IMR-90 (cell line): Measurements from ENCODE around the gene ZNF514. TPM values are rescaled to one million over a fixed set of nuclear protein-coding genes. Genes with fewer than 3 reads are reported as not detected.
A peak's percentile ranks its signal among the peaks of the same experiment; 100 is the strongest.

Source experiments
- ATAC-seq: fragments of 200-7000 bp; cut with Tn5 transposase; 2 replicates; pipeline ENCODE4 v1.9.1; 2020; ENCODE audit warnings: low read depth, mild to moderate bottlenecking, moderate library complexity
- BruUV-seq: library from RNA; stranded (reverse); fragments of 400-500 nt; replicated peaks from 2 replicates; lab custom pipeline; 2021; lab: Mats Ljungman, UMichigan
- CTCF ChIA-PET: fragments of 300-600 bp; formaldehyde crosslinking; extraction: SDS; loops from one replicate; lab custom pipeline; 2021; ENCODE audit warnings: antibody characterized with exemption; lab: Yijun Ruan, JAX
- POLR2A ChIA-PET: fragments of 300-600 bp; sonication (Branson Sonifier 250); formaldehyde crosslinking; loops from one replicate; lab custom pipeline; 2022; ENCODE audit warnings: antibody characterized with exemption; ENCODE audit not compliant: unreplicated experiment; lab: Charles Lee
- DNase-seq: peaks from one replicate; pipeline ENCODE4 v3.0.0; 2013
- H2AFZ ChIP-seq: replicated peaks from 2 replicates; pipeline ENCODE3; 2013; ENCODE audit warnings: low read length, mild to moderate bottlenecking; ENCODE audit not compliant: poor library complexity
- H2AK5ac ChIP-seq: 2 replicates; pipeline ENCODE4 v1.6.1; 2013; ENCODE audit warnings: low read depth, low read length, inconsistent platforms
- H2AK9ac ChIP-seq: replicated peaks from 2 replicates; pipeline ENCODE3; 2013; ENCODE audit warnings: mild to moderate bottlenecking, low read depth, low read length, moderate library complexity; ENCODE audit not compliant: poor library complexity
- H2BK120ac ChIP-seq: 2 replicates; pipeline ENCODE4 v1.6.1; 2013; ENCODE audit warnings: low read depth, low read length, inconsistent platforms
- H2BK15ac ChIP-seq: 3 replicates; pipeline ENCODE4 v1.6.1; 2013; ENCODE audit warnings: low read depth, low read length, inconsistent platforms
- H2BK20ac ChIP-seq: 2 replicates; pipeline ENCODE4 v1.6.1; 2013; ENCODE audit warnings: low read depth, mild to moderate bottlenecking, inconsistent platforms, low read length, moderate library complexity
- H2BK5ac ChIP-seq: 2 replicates; pipeline ENCODE4 v1.6.1; 2013; ENCODE audit warnings: mild to moderate bottlenecking, low read depth, low read length, inconsistent platforms; ENCODE audit not compliant: poor library complexity, severe bottlenecking
- H3K14ac ChIP-seq: replicated peaks from 2 replicates; pipeline ENCODE4 v1.6.1; 2013; ENCODE audit warnings: low read depth, low read length, inconsistent platforms
- H3K18ac ChIP-seq: 2 replicates; pipeline ENCODE4 v1.6.1; 2013; ENCODE audit warnings: low read depth, low read length, control low read depth
- H3K23ac ChIP-seq: 2 replicates; pipeline ENCODE4 v1.6.1; 2013; ENCODE audit warnings: low read depth, low read length, inconsistent platforms
- H3K27ac ChIP-seq: 2 replicates; pipeline ENCODE4 v1.5.1; 2013; ENCODE audit warnings: mild to moderate bottlenecking, control low read depth, low read length; ENCODE audit not compliant: insufficient read depth
- H3K27me3 ChIP-seq: 2 replicates; pipeline ENCODE4 v1.6.1; 2013; ENCODE audit warnings: low read length; ENCODE audit not compliant: control insufficient read depth, insufficient read depth
- H3K36me3 ChIP-seq: 2 replicates; pipeline ENCODE4 v1.6.1; 2013; ENCODE audit warnings: low read length, mixed read lengths; ENCODE audit not compliant: control insufficient read depth, insufficient read depth
- H3K4ac ChIP-seq: 2 replicates; pipeline ENCODE4 v1.6.1; 2013; ENCODE audit warnings: low read depth, low read length, inconsistent platforms
- H3K4me1 ChIP-seq: 2 replicates; pipeline ENCODE4 v1.6.1; 2013; ENCODE audit warnings: low read length, mixed read lengths; ENCODE audit not compliant: control insufficient read depth, insufficient read depth
- H3K4me2 ChIP-seq: 2 replicates; pipeline ENCODE4 v1.6.1; 2013; ENCODE audit warnings: low read depth, mild to moderate bottlenecking, control low read depth, low read length, moderate library complexity
- H3K4me3 ChIP-seq: 2 replicates; pipeline ENCODE4 v1.5.1; 2013; ENCODE audit warnings: low read depth, mild to moderate bottlenecking, control low read depth, low read length, moderate library complexity; ENCODE audit not compliant: insufficient read depth
- H3K56ac ChIP-seq: 2 replicates; pipeline ENCODE4 v1.6.1; 2013; ENCODE audit warnings: low read length, inconsistent platforms; ENCODE audit not compliant: insufficient read depth; ENCODE audit errors: extremely low read depth
- H3K79me1 ChIP-seq, 2 experiments: 2 replicates each; pipeline ENCODE4 v1.6.1; 2013; ENCODE audit warnings: low read length in 2 of 2, inconsistent platforms in 1 of 2, low read depth in 1 of 2
- H3K9ac ChIP-seq: 2 replicates; pipeline ENCODE4 v1.6.1; 2013; ENCODE audit warnings: low read depth, low read length, control low read depth
- H3K9me1 ChIP-seq: 2 replicates; pipeline ENCODE4 v1.6.1; 2013; ENCODE audit warnings: low read length, inconsistent platforms; ENCODE audit not compliant: insufficient read depth
- H3K9me3 ChIP-seq: 2 replicates; pipeline ENCODE4 v1.6.1; 2013; ENCODE audit warnings: low read length; ENCODE audit not compliant: control insufficient read depth, insufficient read depth
- H4K20me1 ChIP-seq: 2 replicates; pipeline ENCODE4 v1.6.1; 2013; ENCODE audit warnings: low read length, inconsistent platforms; ENCODE audit not compliant: insufficient read depth
- H4K5ac ChIP-seq: 2 replicates; pipeline ENCODE4 v1.6.1; 2013; ENCODE audit warnings: mild to moderate bottlenecking, low read depth, low read length, control low read depth
- H4K8ac ChIP-seq, 2 experiments: 2 replicates each; pipeline ENCODE4 v1.6.1; 2013; ENCODE audit warnings: low read depth in 2 of 2, low read length in 2 of 2, control low read depth in 1 of 2, inconsistent platforms in 1 of 2
- H4K91ac ChIP-seq: 2 replicates; pipeline ENCODE4 v1.6.1; 2013; ENCODE audit warnings: low read depth, low read length, inconsistent platforms; ENCODE audit not compliant: insufficient read depth
- CEBPB ChIP-seq: IDR thresholded peaks from 2 replicates; pipeline ENCODE4 v1.6.1; 2012; ENCODE audit warnings: low read depth, low read length, improper control_type of control experiment
- WGBS, 2 experiments: methylation state at CpG; one replicate each; pipeline versions ENCODE4 v1.1.5 to v1.1.7; 2013; ENCODE audit warnings: missing lambda C conversion rate in 2 of 2; ENCODE audit not compliant: insufficient read length in 1 of 2; ENCODE audit errors: extremely low coverage in 2 of 2; 5-methylcytosine and 5-hydroxymethylcytosine counted together
- dilution Hi-C: fragments of 300-500 bp; cut with HindIII; formaldehyde crosslinking; loops from one replicate; pipeline ENCODE4 v1.14.3; 2018; ENCODE audit warnings: low sequenced_read_pairs; ENCODE audit not compliant: unreplicated experiment
- in situ Hi-C: fragments of 300-500 bp; cut with MboI; formaldehyde crosslinking; loops from 3 replicates; pipeline ENCODE4 v1.14.3; 2019; ENCODE audit warnings: low sequenced_read_pairs, inconsistent platforms, mixed read lengths
- intact Hi-C: fragments of 100-400 bp; cut with micrococcal nuclease; formaldehyde crosslinking; loops from 2 replicates; pipeline ENCODE4 v1.10.0; 2022
- polyA plus RNA-seq, 3 experiments: library from polyadenylated mRNA; depleted of rRNA; stranded (reverse); fragments of >200 nt; gene quantifications; 2 replicates each; pipeline ENCODE4 v1.2.3, GENCODE V29; 2012; ENCODE audit warnings: low replicate concordance in 1 of 3
- total RNA-seq: library from RNA; depleted of rRNA; stranded (reverse); fragments of >200 nt; gene quantifications from 2 replicates; pipeline ENCODE4 v1.2.3, GENCODE V29; 2012
- TF ChIP-seq, protein P1 (sequence below): conservative IDR thresholded peaks from 2 replicates; pipeline ENCODE4 v1.5.1; 2012; ENCODE audit warnings: mild to moderate bottlenecking, low read depth, low read length, improper control_type of control experiment

The ZNF514 gene
- total and polyA plus RNA-seq, 2 of the 4 experiments (the other 2 are of a cell fraction), result 5.3 to 6.5 TPM

DNA sequence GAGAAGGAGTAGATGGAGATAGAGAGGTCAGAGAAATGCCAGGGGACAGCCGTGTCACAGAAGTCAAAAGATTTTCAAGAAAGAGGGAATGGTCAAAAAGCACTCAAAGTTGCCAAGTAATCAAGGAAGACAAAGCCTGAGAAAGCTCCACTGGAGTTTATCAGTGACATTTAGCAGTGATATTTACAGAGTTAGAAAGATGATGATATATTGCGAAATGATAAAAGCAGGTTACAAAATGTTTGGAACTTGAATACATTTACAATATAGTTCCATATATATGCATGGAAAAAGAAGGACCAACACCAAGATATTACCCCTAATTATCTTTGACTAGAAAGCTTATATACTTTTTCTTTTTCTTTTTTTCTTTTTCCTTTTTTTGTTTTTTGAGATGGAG is 26.3 kb upstream of the ZNF514 start:
- Histone ChIP-seq H3K23ac (no peak overlapping the region), H2BK120ac (no peak overlapping the region), H2BK15ac (no peak overlapping the region), H2AK9ac (no peak overlapping the region), H3K4me3 (no peak overlapping the region), H3K27me3 (peaks cover 4% of the 10 kb centered on the region), H3K18ac (no peak overlapping the region), H4K5ac (no peak overlapping the region), H3K79me1 (no peaks in the 10 kb centered on the region), H3K9ac (no peak overlapping the region), H3K9me1 (no peaks in the 10 kb centered on the region), H3K36me3 (peaks cover 15% of the 10 kb centered on the region), H3K27ac (no peak overlapping the region), H4K91ac (no peak overlapping the region), H3K4me1 (no peaks in the 10 kb centered on the region), H3K4me2 (no peak overlapping the region), H3K4ac (no peak overlapping the region), H2AK5ac (no peak overlapping the region), H2BK20ac (no peak overlapping the region), H3K9me3 (peaks cover 12% of the 10 kb centered on the region), H3K14ac (no peak overlapping the region), H4K8ac (no peak overlapping the region), H4K20me1 (no peaks in the 10 kb centered on the region), H2BK5ac (no peak overlapping the region), H3K56ac (no peak overlapping the region), H2AFZ (no peak overlapping the region)
- no CpG with 5 or more reads among the region's 2 CpGs for whole genome bisulfite sequencing, 2 experiments
- CTCF ChIA-PET, result no interaction called here
- DNase-seq (no peak), ATAC-seq (no peak)
- no TSS peak for BruUV-seq
- TF ChIP-seq, protein P1, sequence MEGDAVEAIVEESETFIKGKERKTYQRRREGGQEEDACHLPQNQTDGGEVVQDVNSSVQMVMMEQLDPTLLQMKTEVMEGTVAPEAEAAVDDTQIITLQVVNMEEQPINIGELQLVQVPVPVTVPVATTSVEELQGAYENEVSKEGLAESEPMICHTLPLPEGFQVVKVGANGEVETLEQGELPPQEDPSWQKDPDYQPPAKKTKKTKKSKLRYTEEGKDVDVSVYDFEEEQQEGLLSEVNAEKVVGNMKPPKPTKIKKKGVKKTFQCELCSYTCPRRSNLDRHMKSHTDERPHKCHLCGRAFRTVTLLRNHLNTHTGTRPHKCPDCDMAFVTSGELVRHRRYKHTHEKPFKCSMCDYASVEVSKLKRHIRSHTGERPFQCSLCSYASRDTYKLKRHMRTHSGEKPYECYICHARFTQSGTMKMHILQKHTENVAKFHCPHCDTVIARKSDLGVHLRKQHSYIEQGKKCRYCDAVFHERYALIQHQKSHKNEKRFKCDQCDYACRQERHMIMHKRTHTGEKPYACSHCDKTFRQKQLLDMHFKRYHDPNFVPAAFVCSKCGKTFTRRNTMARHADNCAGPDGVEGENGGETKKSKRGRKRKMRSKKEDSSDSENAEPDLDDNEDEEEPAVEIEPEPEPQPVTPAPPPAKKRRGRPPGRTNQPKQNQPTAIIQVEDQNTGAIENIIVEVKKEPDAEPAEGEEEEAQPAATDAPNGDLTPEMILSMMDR, result no peak
- TF ChIP-seq CEBPB, result peak; percentile 81
- dilution Hi-C loops (no loop called here), in situ Hi-C loops (no loop called here), intact Hi-C loops (no loop called here)
- POLR2A ChIA-PET, result no interaction called here
